ENCODE results near the gene DHX9.
"Not testable (repeated sequence)": the region's sequence is repeated elsewhere in the genome, so short reads cannot be mapped to it uniquely, and the experiment has no call there.

Gene DHX9

GRCh38 chr1:182897696-182898095 is 58.5 kb downstream of the DHX9 start:
- DNase-seq = no peak

GRCh38 chr1:182901946-182902345 is 62.8 kb downstream of the DHX9 start:
- not testable (repeated sequence) for DNase-seq

- no peak for DNase-seq
Observed at GRCh38 chr1:182905321-182905720, 66.2 kb downstream of the DHX9 start.

GRCh38 chr1:182909578-182909977 is 70.4 kb downstream of the DHX9 start:
- no peak for DNase-seq

GRCh38 chr1:182910143-182910542 is 71.0 kb downstream of the DHX9 start:
- DNase-seq = no peak

- no peak for DNase-seq
Observed at GRCh38 chr1:182913401-182913800, 74.3 kb downstream of the DHX9 start.

GRCh38 chr1:182917378-182917777 is 78.2 kb downstream of the DHX9 start:
- no peak for DNase-seq

GRCh38 chr1:182925661-182926060 is 86.5 kb downstream of the DHX9 start:
- no peak for DNase-seq

GRCh38 chr1:182927693-182928433 is 88.7 kb downstream of the DHX9 start:
- no peak for DNase-seq

GRCh38 chr1:182930985-182931384 is 91.8 kb downstream of the DHX9 start:
- no peak for DNase-seq

GRCh38 chr1:182935716-182936115 is 96.6 kb downstream of the DHX9 start:
- no peak for DNase-seq
